HuH-7 (cell line): ENCODE results near the gene BTBD6.

ENCODE experiments used
- DNase-seq: peaks from one replicate; pipeline ENCODE4 v3.0.0; 2011; ENCODE audit warnings: low spot score

BTBD6 gene

DNA sequence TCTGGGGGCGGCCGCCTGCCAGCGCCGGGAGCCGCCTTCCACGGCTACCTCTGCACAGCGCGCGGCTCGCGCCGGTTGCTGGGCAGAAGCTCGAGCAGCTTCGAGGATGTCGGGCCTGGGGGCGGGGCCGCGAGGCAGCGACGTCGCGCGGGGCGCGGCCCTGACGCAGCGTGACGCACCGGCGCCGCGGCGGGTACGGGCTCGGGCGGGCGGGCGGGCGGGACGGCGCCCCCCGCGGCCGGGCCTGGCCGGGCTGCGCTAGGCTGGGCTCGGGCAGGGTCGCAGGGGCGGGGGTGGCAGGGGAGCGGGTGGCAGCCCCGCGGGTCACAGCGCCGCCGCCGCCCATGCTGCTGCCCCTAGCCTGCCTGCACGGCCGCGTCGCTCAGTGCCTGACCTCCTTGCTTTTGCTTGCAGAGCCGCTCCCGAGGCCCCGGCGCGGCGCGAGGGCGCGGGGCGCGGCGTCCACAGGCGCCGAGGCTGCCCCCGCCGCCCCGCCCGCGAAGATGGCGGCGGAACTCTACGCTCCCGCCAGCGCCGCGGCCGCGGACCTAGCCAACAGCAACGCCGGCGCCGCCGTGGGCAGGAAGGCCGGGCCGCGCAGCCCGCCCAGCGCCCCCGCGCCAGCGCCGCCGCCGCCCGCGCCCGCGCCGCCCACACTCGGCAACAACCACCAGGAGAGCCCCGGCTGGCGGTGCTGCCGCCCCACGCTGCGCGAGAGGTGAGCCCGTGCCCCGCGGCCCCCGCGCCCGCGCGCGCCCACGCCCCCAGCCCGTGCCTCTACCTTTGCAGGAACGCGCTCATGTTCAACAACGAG is at the start of gene BTBD6:
Gene BTBD6 (plus strand): TSS at position 166 of the 814 bp plus-strand sequence. CDS start 179 bp downstream, at position 345.
- peak; percentile 90 for DNase-seq

GRCh38 chr14:105198588-105198987 is 49.7 kb upstream of the BTBD6 start:
- no peak for DNase-seq

GRCh38 chr14:105199093-105199492 is 49.2 kb upstream of the BTBD6 start:
- no peak for DNase-seq

DNA sequence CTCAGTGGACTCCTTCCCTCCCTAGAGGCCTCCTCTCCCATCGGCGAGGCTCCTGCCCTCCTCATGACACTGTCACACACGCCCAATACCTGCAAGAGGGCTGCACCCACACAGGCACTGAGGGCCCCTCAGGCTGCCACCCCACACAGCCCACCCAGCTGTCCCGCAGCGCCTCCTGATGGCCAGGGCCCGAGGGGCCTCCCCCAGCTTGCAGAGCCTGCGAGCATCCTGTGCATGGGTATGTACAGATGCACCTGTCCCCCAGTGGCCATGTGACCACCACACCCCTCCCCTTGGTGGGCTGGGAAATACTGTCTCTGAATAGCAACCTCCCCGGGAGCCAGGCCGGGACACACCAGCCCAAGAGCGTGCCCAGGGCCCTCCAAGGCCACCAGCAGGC is 48.3 kb upstream of the BTBD6 start:
- no peak for DNase-seq

GRCh38 chr14:105200641-105201040 is 47.7 kb upstream of the BTBD6 start:
- no peak for DNase-seq

DNA sequence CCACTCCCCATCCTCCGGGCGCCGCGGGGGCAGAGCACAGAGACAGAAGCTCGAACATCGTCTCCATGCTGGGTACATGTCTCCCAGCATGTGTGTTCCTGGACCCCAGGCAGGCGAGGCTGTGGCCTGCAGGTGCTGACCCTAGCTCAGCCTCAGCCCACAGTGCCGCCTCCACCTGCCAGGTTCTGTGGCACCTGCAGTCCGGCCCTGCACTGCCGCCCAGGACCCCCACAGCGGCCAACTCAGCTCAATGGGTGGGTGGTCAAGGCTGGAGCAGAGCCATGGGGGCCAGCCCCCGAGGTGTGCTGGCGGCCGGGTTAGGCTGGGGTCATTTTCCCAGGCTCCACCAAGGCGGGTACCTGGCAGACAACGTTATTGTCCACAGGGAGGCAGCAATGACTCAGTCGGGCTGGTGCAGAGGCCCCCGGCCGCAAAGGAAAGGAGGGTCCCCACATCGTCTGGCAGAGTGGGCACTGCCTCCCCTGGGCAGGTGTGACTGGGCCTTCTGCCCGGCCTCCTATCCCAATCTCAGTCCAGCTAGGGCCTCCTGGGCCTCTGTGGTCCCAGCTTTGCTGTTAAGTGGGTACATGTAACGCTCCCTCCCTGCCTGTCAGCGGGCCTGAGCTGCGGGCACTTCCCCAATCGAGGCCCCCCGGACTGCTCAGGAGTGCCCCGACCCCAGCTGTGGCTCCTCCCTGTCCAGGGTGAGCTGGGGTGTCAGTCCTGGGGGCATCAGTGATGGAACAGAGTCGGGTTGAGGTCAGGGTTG is 47.0 kb upstream of the BTBD6 start:
- DNase-seq: peak; percentile 63

DNA sequence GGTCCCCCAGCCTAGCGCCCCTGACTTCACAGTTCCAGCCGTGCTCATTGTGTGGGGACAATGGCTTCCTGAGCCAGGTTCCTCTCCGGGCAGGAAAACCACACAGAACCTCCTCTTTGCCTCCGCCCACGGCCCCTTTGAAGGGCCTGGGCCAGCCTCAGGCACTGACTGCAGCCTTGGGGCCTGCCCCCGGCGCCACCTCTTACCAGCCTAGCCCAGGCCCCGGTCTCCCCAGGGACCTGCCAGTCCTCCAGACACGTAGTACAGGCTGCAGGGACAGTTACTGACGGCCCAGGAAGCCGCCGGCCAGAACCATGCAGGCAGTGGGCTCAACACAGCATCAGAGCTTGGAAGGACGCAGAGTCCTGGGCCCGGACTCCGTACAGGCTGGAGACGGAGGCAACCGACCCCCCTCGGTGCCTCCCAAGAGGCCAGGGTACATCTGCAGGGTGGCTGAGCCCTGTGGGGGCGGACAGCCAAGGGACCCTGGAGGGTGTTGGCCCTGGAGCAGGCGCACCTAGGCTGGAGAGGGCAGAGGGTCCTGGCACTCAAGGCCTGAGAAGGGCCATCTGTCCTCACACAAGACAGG is 46.3 kb upstream of the BTBD6 start:
- DNase-seq: no peak

GRCh38 chr14:105203057-105203531 is 45.2 kb upstream of the BTBD6 start:
- DNase-seq: peak; percentile 92

DNA sequence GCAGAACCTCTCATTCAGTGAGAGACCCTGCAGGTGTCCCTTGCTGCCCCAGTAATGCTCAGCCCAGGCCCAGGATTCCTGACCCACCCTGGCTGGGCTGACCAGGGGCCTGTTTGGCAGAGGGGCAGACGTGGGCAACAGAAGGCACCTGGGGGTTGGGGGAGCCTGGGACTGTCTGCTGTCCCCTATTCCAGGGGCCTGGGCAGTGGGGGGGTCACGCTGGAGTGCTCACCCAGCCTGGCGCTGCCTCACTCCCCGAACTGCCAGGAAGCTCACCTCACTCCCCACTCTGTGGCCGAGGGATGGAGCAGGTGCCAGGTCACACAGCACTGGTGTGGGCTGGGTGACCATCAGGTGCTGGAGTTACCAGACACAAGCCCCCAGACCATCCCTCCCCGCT is 44.6 kb upstream of the BTBD6 start:
- no peak for DNase-seq

DNA sequence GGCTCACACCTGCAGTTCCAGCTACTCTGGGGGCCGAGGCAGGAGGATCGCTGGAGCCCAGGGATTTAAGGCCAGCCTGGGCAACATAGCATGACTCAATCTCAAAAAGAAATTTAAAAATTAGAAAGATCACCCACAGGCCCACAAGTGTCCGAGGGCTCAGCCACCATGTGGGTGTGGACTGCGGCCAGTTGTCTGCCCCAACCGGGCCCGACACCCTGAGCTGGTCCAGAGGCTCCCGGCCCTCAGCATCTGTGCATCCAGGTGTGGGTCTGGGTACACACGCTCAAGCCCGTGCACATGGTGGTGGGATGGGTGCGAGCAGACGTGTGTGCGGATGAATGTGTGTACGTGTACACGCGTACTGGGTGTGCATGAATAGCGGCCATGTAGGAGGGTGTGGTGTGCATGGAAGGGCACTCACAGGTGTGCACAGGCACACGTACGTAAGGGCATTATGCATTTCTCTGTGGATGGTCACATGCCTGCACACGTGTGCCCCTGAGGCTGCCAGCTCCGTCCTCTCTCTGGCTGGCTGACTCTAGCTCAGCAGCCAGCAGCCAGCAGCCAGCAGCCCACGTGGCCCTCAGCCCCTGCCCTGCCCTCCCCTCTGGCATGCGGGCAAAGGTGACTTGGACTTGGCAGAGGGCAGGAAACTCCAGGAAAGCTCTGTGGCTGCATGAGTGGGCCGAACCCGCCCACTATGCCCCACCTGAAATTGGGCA is 44.0 kb upstream of the BTBD6 start:
- no peak for DNase-seq

DNA sequence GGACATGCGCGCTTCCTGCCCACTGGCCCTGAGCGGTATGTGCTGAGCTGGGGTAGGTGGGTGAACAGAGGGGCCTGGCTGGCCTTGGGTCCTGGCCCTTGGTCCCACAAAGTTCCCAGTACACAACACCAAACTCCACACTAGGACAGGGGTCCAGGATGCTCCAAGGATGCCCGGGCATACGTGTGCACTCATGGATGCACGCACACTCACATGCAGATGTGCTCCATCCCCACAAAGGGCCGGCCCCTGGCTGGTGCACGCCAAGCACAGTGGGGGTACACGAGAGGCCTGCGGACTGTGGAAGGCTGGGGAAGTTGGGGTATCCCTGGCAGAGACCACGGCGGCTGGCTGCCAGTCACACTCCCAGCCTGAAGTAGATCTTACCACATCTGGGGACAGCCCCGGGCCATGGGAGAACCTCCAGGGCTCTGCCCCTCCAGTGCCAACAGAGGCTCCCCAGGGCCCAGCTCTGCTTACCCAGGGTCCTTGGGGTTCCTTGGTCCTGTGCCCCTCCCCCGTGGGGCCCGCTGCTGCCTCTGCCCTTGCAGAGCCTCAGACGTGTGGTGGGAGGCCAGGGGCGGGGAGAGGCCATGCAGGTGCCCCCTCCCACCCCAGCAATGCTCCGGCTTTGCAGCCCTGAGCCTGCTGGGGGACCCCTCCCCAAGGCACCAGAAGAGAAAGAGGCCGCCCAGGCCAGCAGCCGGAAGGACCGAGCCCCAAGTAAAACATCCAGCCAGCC is 43.2 kb upstream of the BTBD6 start:
- no peak for DNase-seq

DNA sequence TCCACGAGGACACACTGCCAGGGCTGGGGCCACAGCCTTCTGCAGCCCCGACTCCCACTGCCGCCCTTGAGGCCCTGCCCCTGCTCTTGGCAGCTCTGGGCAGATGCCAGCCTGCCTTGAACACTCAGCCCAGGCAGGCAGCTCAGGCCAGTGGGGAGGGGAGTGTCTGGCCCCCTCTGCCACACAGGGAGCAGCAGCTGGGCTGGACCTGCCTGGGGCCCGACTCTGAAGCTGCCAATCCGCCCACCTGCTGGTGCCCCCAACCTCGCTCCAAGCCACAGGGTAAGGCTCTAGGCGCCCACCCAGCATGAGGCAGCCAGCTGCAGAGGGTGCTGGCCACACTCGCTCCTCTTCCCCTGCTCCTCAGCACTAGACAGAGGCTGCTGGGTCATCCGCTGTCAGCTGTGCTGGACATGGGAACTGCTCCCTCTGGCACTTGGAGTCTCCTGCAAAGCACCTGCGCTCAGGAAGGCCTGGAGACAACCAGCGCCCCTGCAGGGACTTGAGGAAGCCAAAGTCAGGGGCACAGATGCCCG is 42.6 kb upstream of the BTBD6 start:
- DNase-seq: peak; percentile 55

- no peak for DNase-seq
These were observed 41.5 kb upstream of the BTBD6 start for GRCh38 chr14:105206873-105207272.

DNA sequence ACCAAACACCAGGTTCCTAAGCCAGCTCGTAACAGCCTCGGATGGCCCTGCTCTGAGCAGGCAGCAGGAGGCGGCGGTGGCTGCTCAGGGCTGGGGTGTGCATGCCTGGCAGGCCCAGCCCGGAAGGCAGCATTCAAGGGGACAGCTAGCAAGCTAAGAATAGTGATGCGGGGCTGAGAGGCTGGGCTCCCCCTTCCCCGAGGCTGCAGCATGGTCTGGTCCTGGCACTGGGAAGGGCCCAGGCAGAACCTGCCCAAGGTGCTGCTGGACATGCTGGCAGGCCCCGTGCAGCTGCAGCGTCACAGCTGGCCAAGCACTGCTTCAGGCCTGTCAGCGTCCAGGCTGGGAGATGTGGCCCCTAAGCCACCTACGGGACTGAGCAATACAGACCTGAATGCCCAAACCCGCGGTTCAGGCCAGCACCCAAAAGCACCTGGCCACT is 40.9 kb upstream of the BTBD6 start:
- DNase-seq: peak; percentile 62

DNA sequence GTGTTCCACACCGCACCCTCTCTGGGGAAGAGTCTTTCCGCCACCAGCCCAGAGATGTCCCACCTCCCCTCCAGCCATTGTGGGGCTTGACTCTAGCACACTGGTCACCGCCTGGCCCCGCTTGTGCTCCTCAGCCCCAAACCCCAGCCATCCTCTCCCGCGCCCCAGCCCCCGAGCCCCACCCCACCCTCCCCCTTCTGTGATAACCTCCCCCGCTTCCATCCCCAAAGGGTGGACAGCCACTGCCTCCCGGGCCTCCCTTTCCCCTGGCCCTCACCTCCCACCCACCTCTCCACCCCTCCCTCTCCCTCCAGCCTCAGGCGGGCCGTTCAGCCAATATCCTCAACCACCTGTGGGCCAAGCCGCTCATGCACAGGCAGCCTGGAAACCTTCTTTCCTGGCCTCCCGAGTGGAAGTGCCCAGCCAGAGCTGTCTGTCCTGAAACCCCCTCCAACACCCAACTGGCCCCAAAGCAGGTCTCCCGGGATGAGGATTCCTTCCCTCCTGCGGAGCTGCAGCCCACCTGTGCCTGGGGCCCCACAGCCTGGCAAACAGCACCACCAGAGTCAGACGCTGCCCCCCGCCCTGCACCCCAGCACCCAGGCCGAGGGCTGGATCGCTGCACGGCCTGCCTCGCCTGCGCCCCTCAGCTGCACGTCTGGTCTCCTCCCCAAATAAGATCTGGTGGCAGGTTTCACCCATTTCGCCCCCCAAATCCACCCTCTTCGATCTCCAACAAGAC is 40.2 kb upstream of the BTBD6 start:
- DNase-seq: no peak

- DNase-seq: no peak
These were observed 39.6 kb upstream of the BTBD6 start for GRCh38 chr14:105208738-105209075.

DNA sequence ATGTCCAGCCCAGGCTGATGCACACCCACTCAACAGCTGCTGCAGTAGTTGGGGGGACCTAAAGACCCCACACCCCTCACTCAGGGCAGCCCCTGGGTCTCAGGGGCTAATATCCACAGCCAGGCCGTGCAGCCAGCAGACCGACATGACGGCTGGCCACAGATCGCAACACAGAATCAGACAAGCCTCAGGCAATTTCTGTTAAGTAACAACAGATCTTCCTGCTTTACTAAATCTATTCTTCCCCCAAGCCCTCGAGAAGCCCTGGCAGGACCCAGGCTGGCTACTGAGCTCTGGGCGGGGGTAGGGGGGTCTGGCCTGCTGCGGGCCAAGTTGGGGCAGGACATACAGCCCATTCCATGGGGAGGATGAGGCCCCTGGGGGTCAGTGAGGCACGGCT is 39.2 kb upstream of the BTBD6 start:
- no peak for DNase-seq

DNA sequence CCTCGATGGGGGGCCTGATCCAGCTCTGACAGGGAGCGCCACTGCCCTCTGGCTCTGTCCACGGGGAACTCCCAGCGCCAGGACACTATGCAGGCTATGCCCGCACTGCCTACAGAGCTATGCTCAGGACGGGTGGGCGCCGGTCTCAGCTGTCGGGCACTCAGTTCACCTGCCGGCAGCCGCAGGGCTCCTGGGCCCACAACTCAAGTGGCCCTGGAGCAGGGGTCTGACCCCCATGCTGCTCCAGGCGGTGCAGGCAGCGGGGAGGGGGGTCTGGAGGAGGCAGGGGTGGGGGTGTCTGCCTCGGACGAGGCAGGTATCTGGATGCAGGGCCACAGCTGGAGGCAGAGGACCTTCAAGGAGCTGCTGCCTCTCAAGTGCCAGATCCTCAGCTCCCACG is 38.7 kb upstream of the BTBD6 start:
- no peak for DNase-seq

- no peak for DNase-seq
These were observed 37.9 kb upstream of the BTBD6 start for GRCh38 chr14:105210266-105211025.
